SJCRH30 (cell line): Measurements from ENCODE around the gene KNDC1. TPM values are rescaled to one million over a fixed set of nuclear protein-coding genes. Genes with fewer than 3 reads are reported as not detected.

Experiments
- DNase-seq, 2 experiments: peaks; one replicate each; pipeline ENCODE4 v3.0.0-alpha.2; 2015 to 2020
- H3K27ac ChIP-seq: fragments of 250-450 bp; sonication (Bioruptor Pico); 2 replicates; pipeline ENCODE4 v1.5.1; 2020; ENCODE audit warnings: mild to moderate bottlenecking, moderate library complexity
- H3K27me3 ChIP-seq: fragments of 250-450 bp; sonication (Bioruptor Pico); 2 replicates; pipeline ENCODE4 v1.5.1; 2020; ENCODE audit warnings: mild to moderate bottlenecking, moderate library complexity
- H3K36me3 ChIP-seq: fragments of 250-450 bp; sonication (Bioruptor Pico); 2 replicates; pipeline ENCODE4 v1.5.1; 2020; ENCODE audit warnings: mild to moderate bottlenecking, moderate library complexity
- H3K4me1 ChIP-seq: fragments of 250-450 bp; sonication (Bioruptor Pico); 2 replicates; pipeline ENCODE4 v1.5.1; 2020; ENCODE audit warnings: mild to moderate bottlenecking, moderate library complexity
- H3K4me3 ChIP-seq: fragments of 250-450 bp; sonication (Bioruptor Pico); 2 replicates; pipeline ENCODE4 v1.5.1; 2020; ENCODE audit warnings: mild to moderate bottlenecking, moderate library complexity
- H3K9me3 ChIP-seq: fragments of 250-450 bp; sonication (Bioruptor Pico); replicated peaks from 2 replicates; pipeline ENCODE4 v1.5.1; 2020; ENCODE audit warnings: mild to moderate bottlenecking, moderate library complexity
- total RNA-seq: library from RNA; depleted of rRNA; stranded (reverse); fragments of >200 nt; shearing (Covaris generic); gene quantifications from 2 replicates; pipeline ENCODE4 v1.2.3, GENCODE V29; 2014

The KNDC1 gene
- total RNA-seq, 1 experiment from 2014 or later = 1.1 TPM

GRCh38 chr10:133121479-133121878, 38.5 kb upstream of the KNDC1 start:
- no peak for DNase-seq

GRCh38 chr10:133122171-133122935, 37.7 kb upstream of the KNDC1 start:
- H3K4me3 ChIP-seq = no peak overlapping the region
- H3K9me3 ChIP-seq = no peaks in the 10 kb centered on the region
- H3K36me3 ChIP-seq = no peaks in the 10 kb centered on the region
- DNase-seq = no peak
- no peak overlapping the region for H3K27ac ChIP-seq
- no peaks in the 10 kb centered on the region for H3K27me3 ChIP-seq
- no peaks in the 10 kb centered on the region for H3K4me1 ChIP-seq

More at GRCh38 chr10:133121479-133121878, 38.5 kb upstream of the KNDC1 start:
- H3K27me3 ChIP-seq = no peaks in the 10 kb centered on the region
- H3K27ac ChIP-seq = no peak overlapping the region
- H3K36me3 ChIP-seq = no peaks in the 10 kb centered on the region
- H3K9me3 ChIP-seq = no peaks in the 10 kb centered on the region
- no peak overlapping the region for H3K4me3 ChIP-seq
- no peaks in the 10 kb centered on the region for H3K4me1 ChIP-seq

- Histone ChIP-seq H3K27ac (no peak overlapping the region), H3K4me3 (no peak overlapping the region), H3K36me3 (no peaks in the 10 kb centered on the region), H3K4me1 (no peaks in the 10 kb centered on the region), H3K9me3 (no peaks in the 10 kb centered on the region), H3K27me3 (no peaks in the 10 kb centered on the region)
- no peak for DNase-seq
Observed at GRCh38 chr10:133123050-133123745, 36.8 kb upstream of the KNDC1 start.

GRCh38 chr10:133123746-133124356, 36.2 kb upstream of the KNDC1 start:
- no peaks in the 10 kb centered on the region for H3K27me3 ChIP-seq
- H3K4me1 ChIP-seq = no peaks in the 10 kb centered on the region
- H3K27ac ChIP-seq = no peak overlapping the region
- no peak for DNase-seq
- H3K9me3 ChIP-seq = no peaks in the 10 kb centered on the region
- H3K4me3 ChIP-seq = no peak overlapping the region
- no peaks in the 10 kb centered on the region for H3K36me3 ChIP-seq

GRCh38 chr10:133124357-133125211, 35.4 kb upstream of the KNDC1 start:
- DNase-seq = no peak
- no peak overlapping the region for H3K27ac ChIP-seq
- H3K4me1 ChIP-seq = no peaks in the 10 kb centered on the region
- no peaks in the 10 kb centered on the region for H3K27me3 ChIP-seq
- no peaks in the 10 kb centered on the region for H3K36me3 ChIP-seq
- no peak overlapping the region for H3K4me3 ChIP-seq
- no peaks in the 10 kb centered on the region for H3K9me3 ChIP-seq

GRCh38 chr10:133125901-133126300, 34.1 kb upstream of the KNDC1 start:
- Histone ChIP-seq H3K4me1 (no peaks in the 10 kb centered on the region), H3K27ac (no peak overlapping the region), H3K4me3 (no peak overlapping the region), H3K27me3 (no peaks in the 10 kb centered on the region), H3K36me3 (no peaks in the 10 kb centered on the region), H3K9me3 (no peaks in the 10 kb centered on the region)
- no peak for DNase-seq

GRCh38 chr10:133126431-133127290, 33.4 kb upstream of the KNDC1 start:
- H3K4me3 ChIP-seq = no peak overlapping the region
- H3K36me3 ChIP-seq = no peaks in the 10 kb centered on the region
- no peaks in the 10 kb centered on the region for H3K4me1 ChIP-seq
- H3K27me3 ChIP-seq = no peaks in the 10 kb centered on the region
- H3K27ac ChIP-seq = no peak overlapping the region
- DNase-seq = no peak
- no peaks in the 10 kb centered on the region for H3K9me3 ChIP-seq

- no peak for DNase-seq
- no peaks in the 10 kb centered on the region for H3K27me3 ChIP-seq
Observed at GRCh38 chr10:133127291-133128125, 32.5 kb upstream of the KNDC1 start.

GRCh38 chr10:133128126-133129070, 31.6 kb upstream of the KNDC1 start:
- no peak overlapping the region for H3K4me3 ChIP-seq
- no peaks in the 10 kb centered on the region for H3K9me3 ChIP-seq
- H3K4me1 ChIP-seq = no peaks in the 10 kb centered on the region
- H3K36me3 ChIP-seq = no peaks in the 10 kb centered on the region
- no peak for DNase-seq
- no peak overlapping the region for H3K27ac ChIP-seq
- H3K27me3 ChIP-seq = no peaks in the 10 kb centered on the region

More at GRCh38 chr10:133127291-133128125, 32.5 kb upstream of the KNDC1 start:
- Histone ChIP-seq H3K4me1 (no peaks in the 10 kb centered on the region), H3K36me3 (no peaks in the 10 kb centered on the region), H3K27ac (no peak overlapping the region), H3K9me3 (no peaks in the 10 kb centered on the region), H3K4me3 (no peak overlapping the region)

- H3K4me1 ChIP-seq = no peaks in the 10 kb centered on the region
- H3K9me3 ChIP-seq = no peaks in the 10 kb centered on the region
- no peak overlapping the region for H3K4me3 ChIP-seq
- no peak for DNase-seq
- H3K27me3 ChIP-seq = no peaks in the 10 kb centered on the region
- H3K36me3 ChIP-seq = no peaks in the 10 kb centered on the region
- no peak overlapping the region for H3K27ac ChIP-seq
Observed at GRCh38 chr10:133129071-133129858, 30.8 kb upstream of the KNDC1 start.

GRCh38 chr10:133129859-133130495, 30.0 kb upstream of the KNDC1 start:
- Histone ChIP-seq H3K27me3 (no peaks in the 10 kb centered on the region), H3K27ac (no peak overlapping the region), H3K36me3 (no peaks in the 10 kb centered on the region), H3K4me3 (no peak overlapping the region), H3K9me3 (no peaks in the 10 kb centered on the region), H3K4me1 (no peaks in the 10 kb centered on the region)
- no peak for DNase-seq
